Kidney epithelial cell (primary cell): ENCODE data around the gene OR10H2. TPM values are rescaled to one million over a fixed set of nuclear protein-coding genes. Genes with fewer than 3 reads are reported as not detected.

Experiments used
- DNase-seq: peaks from one replicate; pipeline ENCODE4 v3.0.0-alpha.2; 2010; ENCODE audit warnings: low read depth
- H3K27me3 ChIP-seq: 2 replicates; pipeline ENCODE4 v1.6.0; 2011; ENCODE audit warnings: low read length; ENCODE audit not compliant: control insufficient read depth, insufficient read depth
- H3K36me3 ChIP-seq: 2 replicates; pipeline ENCODE4 v1.5.1; 2011; ENCODE audit warnings: low read length; ENCODE audit not compliant: control insufficient read depth, insufficient read depth
- H3K4me3 ChIP-seq: 2 replicates; pipeline ENCODE4 v1.5.1; 2011; ENCODE audit warnings: low read depth, mild to moderate bottlenecking, control low read depth, low read length
- CTCF ChIP-seq: IDR thresholded peaks from 2 replicates; pipeline ENCODE4 v1.5.1; 2011; ENCODE audit warnings: mild to moderate bottlenecking, moderate library complexity, low read length, control low read depth, inconsistent platforms; ENCODE audit not compliant: insufficient read depth, poor library complexity, severe bottlenecking
- total RNA-seq: library from RNA; depleted of rRNA; stranded (reverse); fragments of >200 nt; gene quantifications from 2 replicates; pipeline ENCODE4 v1.2.3, GENCODE V29; 2015

OR10H2 gene
- total RNA-seq, 1 donor from 2014 or later, result not detected

- no peak for TF ChIP-seq CTCF
- Histone ChIP-seq H3K4me3 (no peak overlapping the region), H3K27me3 (no peaks in the 10 kb centered on the region), H3K36me3 (no peaks in the 10 kb centered on the region)
- no peak for DNase-seq
Measured at GRCh38 chr19:15775249-15775648, 47.4 kb downstream of the OR10H2 start.

DNA sequence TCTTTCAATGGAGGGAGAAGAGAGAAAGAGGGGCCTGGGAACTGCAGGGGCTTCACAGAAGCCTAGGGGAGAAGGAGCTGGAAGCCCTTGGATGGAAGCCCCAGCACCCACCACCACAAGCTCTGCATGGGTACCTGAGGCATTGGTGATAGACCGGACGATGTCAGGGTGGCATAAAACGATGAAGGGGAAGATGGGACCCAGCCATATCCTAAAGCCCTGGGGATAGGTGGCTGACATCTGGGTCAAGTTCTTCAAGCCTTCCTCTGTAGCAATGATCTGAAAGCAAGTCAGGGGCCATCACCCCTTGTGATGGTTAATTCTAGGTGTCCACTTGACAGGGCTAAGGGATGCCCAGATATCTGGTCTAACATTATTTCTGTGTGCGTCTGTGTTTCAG is 48.4 kb downstream of the OR10H2 start:
- DNase-seq, result no peak
- H3K27me3 ChIP-seq, result no peaks in the 10 kb centered on the region
- no peak for TF ChIP-seq CTCF
- H3K36me3 ChIP-seq, result no peaks in the 10 kb centered on the region
- no peak overlapping the region for H3K4me3 ChIP-seq

DNA sequence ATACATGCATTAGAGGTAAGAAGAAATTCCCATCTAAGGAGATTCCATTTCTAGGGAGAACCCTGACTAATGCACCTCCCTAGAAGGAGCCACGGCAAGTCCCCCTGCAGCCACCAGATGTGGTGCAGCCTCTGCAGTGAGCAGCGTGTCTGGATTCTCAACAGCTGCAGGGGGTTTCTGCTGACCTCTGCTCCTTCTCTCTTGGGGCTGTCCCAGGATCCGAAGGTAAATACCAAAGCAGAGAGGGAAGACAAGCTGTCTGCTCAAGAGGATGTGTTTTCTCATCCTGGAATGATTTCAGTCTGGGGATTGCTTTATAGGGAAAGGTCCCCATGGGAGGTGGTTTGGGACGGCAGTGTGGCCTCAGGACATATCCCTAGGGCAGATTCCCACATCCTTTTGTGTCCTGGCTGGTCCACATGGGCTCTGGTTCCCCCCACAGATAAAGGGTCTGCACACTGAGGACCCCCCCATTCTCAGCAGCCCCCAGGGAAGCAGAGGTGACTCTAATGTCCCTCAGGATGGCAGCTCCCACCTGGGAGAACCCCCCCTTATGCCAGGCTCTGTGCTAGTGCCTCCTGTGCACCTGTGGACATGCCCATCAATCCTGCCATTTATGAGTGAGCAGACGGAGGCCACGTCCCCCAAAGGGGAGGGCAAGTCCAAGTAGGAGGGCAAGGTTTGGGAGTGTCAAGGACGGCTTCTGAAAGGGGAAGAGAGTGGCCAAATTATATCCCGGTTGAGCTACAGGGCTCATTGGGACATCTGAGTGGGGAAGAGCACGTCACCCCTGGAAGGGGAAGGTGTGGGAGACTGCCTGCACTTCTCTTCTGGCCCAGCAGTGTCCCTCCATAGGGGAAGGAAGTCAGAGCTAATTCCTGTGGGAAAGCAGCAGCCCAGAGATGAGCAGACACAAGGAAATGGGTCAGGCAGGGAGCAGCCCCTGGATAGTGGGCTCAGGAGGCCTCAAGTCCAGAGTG is 49.5 kb downstream of the OR10H2 start:
- Histone ChIP-seq H3K36me3 (no peaks in the 10 kb centered on the region), H3K4me3 (no peak overlapping the region), H3K27me3 (no peaks in the 10 kb centered on the region)
- DNase-seq, result no peak
- TF ChIP-seq CTCF, result no peak

Other genes starting within 250 kb of the OR10H2 start
- not detected in 2 replicates for gene PGLYRP2, start 248.5 kb upstream of the OR10H2 start, total RNA-seq
- not detected in 2 replicates for gene CYP4F22, start 219.5 kb upstream of the OR10H2 start, total RNA-seq
- gene CYP4F8, start 112.8 kb upstream of the OR10H2 start, total RNA-seq, result not detected in 2 replicates
- not detected in 2 replicates for gene CYP4F3, start 87.1 kb upstream of the OR10H2 start, total RNA-seq
- not detected in 2 replicates for gene CYP4F12, start 54.9 kb upstream of the OR10H2 start, total RNA-seq
- not detected in 2 replicates for gene OR10H3, start 10.0 kb downstream of the OR10H2 start, total RNA-seq
- not detected in 2 replicates for gene OR10H5, start 59.6 kb downstream of the OR10H2 start, total RNA-seq
- gene OR10H1, start 87.6 kb downstream of the OR10H2 start, total RNA-seq, result not detected in 2 replicates
- not detected in 2 replicates for gene CYP4F2, start 170.1 kb downstream of the OR10H2 start, total RNA-seq
- gene CYP4F11, start 206.5 kb downstream of the OR10H2 start, total RNA-seq, result 0.38 TPM in 1 of 2 replicates, not detected in the other
- gene OR10H4, start 221.0 kb downstream of the OR10H2 start, total RNA-seq, result not detected in 2 replicates